Thyroid gland (tissue), 4 donors: ENCODE results near the gene ARFGEF3.
A peak's percentile ranks its signal among the peaks of the same experiment; 100 is the strongest.

ENCODE experiments used
- CTCF ChIP-seq, 6 experiments: fragments of 200-600 bp in 3 of 6; fragments of 450-650 bp in 3 of 6; sonication (generic) in 3 of 6; IDR thresholded peaks; one replicate each; pipeline ENCODE4 v1.5.1; 2016 to 2019; ENCODE audit warnings: antibody characterized with exemption in 6 of 6, mild to moderate bottlenecking in 2 of 6, inconsistent platforms in 1 of 6, moderate library complexity in 1 of 6
- POLR2A ChIP-seq, 2 donors: fragments of 450-650 bp; IDR thresholded peaks; one replicate each; pipeline ENCODE4 v1.6.1; 2017; ENCODE audit warnings: antibody characterized with exemption in 2 of 2, mild to moderate bottlenecking in 2 of 2, moderate library complexity in 1 of 2

- TF ChIP-seq CTCF (IDR thresholded peaks at IDR 0.05) (peak in 1 of 6 experiments; percentile 22), POLR2A (IDR thresholded peaks at IDR 0.05) (no peak)
Measured at GRCh38 chr6:138289739-138290138, 128.0 kb downstream of the ARFGEF3 start.
